Motor neuron (in vitro differentiated cells): ENCODE data around the gene ZNF554. TPM values are rescaled to one million over a fixed set of nuclear protein-coding genes. Genes with fewer than 3 reads are reported as not detected.
"Not testable (repeated sequence)": the region's sequence is repeated elsewhere in the genome, so short reads cannot be mapped to it uniquely, and the experiment has no call there.

Experiments used
- ATAC-seq, 8 experiments: fragments of 200-7000 bp; cut with Tn5 transposase; replicated peaks in 6 of 8; 2 replicates each; pipeline ENCODE4 v1.8.0; 2021; ENCODE audit warnings: mild to moderate bottlenecking in 8 of 8, moderate library complexity in 8 of 8
- H3K27ac ChIP-seq, 2 donors: fragments of 250-450 bp; sonication (Bioruptor Pico); 2 replicates each; pipeline ENCODE4 v1.9.0; 2021; ENCODE audit warnings: antibody characterized with exemption in 2 of 2, mild to moderate bottlenecking in 2 of 2, moderate library complexity in 1 of 2
- H3K4me1 ChIP-seq, 2 donors: fragments of 250-450 bp; sonication (Bioruptor Pico); replicated peaks in 1 of 2; 2 replicates each; pipeline ENCODE4 v1.6.1; 2021; ENCODE audit warnings: antibody characterized with exemption in 2 of 2, mild to moderate bottlenecking in 2 of 2, moderate library complexity in 1 of 2
- H3K4me3 ChIP-seq, 5 donors: fragments of 250-450 bp; sonication (Bioruptor Pico); 2 replicates each; pipeline ENCODE4 v1.9.0; 2021; ENCODE audit warnings: antibody characterized with exemption in 5 of 5, mild to moderate bottlenecking in 5 of 5, moderate library complexity in 4 of 5
- WGBS, 10 experiments: fragments of 450-650 bp; shearing (Covaris generic); methylation state at CpG; one replicate each; pipeline ENCODE4 v1.0.0; 2022; 5-methylcytosine and 5-hydroxymethylcytosine counted together
- in situ Hi-C, 9 experiments: fragments of 400-800 bp; cut with MboI; loops; one replicate each; pipeline ENCODE4 v1.15.0; 2021; ENCODE audit warnings: low sequenced_read_pairs in 9 of 9, low pct_unique_long_range_greater_than_20kb in 2 of 9; ENCODE audit not compliant: unreplicated experiment in 9 of 9
- total RNA-seq, 8 experiments: library from RNA; unstranded; fragments of 300-600 nt; gene quantifications; 2 replicates each; pipeline versions ENCODE4 v1.2.3 to v1.2.4, GENCODE V29; 2022

Gene ZNF554
- total RNA-seq, 8 experiments from 2014 or later: 2.1 to 10.7 (median 7.7) TPM

DNA sequence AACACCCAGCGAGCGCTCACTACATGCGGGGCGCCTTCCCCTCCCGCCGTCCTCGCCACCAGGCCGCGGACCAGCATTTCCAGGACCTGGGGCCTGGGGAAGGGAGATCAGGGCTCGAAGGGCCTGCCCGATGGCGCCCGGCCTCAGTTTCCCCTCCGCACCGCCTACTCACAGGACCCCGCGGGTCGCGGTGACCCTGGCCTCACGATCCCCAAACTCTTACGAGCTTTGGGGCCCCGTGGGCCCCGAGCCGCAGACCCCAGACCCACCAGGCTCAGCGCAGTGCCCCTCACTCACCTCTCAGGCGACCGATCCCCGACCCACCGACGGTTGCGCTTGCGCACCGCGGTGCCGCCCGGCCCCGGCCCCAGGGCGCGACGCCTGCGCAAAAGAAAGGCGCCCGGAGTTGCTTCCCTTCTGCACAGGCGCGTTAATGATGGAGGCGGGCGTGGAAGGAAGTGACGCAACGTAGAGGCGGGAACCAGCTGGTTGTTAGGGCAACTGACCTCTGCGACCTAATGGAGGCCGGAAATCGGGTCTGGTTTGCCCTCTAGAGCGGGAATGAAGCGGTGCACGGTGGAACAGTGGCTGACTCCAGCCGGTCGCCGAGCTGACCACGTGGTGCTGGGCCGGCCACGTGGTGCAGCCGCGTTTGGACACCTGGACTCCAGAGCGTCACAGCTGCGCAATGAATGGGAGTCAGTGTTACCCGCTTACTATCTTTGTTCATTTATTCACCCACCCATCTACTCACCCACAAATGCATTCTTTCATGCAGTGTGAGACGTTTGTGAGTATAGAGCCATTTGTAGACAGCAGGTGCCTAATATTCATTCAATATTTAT lies 36.5 kb upstream of the ZNF554 start, which contains the start of gene SGTA:
SGTA (minus strand) TSS at position 338 of the 845 bp plus-strand sequence. CDS start 14,205 bp downstream, outside the sequence.
- 0 to 6% (median 2%) methylated on average over 1 to 26 of the region's 68 CpGs; no CpG with 5 or more reads in 5 of the 10 experiments for WGBS, 10 experiments
- Histone ChIP-seq H3K4me1 (peaks cover 25% of the 10 kb centered on the region in 2 donors), H3K27ac (peak within 1 kb of the TSS; percentile 80 to 95), H3K4me3 (peak within 1 kb of the TSS; percentile 86 to 98 (median 94))
- peak; percentile 77 to 84 (median 80) for ATAC-seq
- in situ Hi-C loops: no loop called here

DNA sequence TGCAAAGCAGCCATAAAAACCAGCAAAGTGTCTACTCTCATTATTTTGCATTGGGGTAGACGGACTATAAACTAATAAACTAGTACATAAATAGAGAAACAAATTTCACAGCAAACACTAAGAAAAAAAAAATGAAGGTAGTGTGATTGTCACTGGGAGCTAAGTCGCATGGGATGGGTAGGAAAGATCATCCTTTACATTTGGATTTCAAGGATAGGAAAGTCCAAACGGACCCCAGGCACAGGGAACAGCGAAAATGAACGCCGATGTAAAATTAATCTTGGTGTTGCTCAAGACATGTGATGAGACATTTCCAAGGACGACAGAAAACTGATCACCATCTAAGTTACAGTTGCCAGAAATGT lies 35.9 kb upstream of the ZNF554 start:
- Histone ChIP-seq H3K27ac (peak overlapping the region; percentile 80 to 86), H3K4me3 (peak overlapping the region; percentile 5 to 94 (median 15)), H3K4me1 (peaks cover 25% of the 10 kb centered on the region in 2 donors)
- in situ Hi-C loops: no loop called here
- WGBS, 10 experiments: 58 to 100% (median 86%) methylated on average over 1 to 7 of the region's 7 CpGs; no CpG with 5 or more reads in 1 of the 10 experiments
- ATAC-seq: no peak

DNA sequence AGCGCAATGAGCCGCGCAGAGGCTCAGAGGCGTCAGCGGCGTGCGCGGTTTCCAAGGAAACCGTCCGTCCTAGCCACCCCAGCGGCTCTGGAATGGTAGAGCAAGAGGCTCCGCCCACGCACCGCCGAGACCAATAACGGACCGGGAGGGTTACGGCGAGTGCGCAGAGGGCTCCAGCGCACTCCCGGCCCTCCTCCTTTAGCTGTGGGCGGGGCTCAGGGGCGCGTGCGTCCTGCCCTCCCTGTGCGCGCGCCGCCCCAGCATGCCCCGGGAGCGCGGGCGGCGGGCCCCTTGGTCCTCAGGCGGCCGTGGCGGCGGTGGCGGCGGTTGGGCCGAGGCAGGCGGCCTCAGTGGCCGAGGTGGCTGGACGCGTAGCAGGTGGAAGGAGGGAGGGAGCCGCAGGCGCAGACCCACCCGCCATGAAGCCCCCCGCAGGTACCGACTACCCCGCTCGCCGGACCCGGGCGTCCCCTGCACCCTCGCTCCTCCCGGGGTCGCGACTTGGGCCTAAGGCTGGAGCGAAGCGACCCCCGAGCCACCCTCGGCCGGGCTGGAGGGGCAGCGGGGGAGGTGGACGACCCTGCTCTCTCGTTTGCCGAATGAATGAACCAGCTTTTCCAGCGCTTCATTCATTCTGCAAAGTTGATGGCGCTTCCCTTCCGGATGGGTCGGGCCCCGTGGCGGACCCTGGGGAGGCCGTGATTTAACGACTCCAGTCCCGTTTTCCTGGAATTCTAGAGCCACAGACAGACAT lies 34.2 kb upstream of the ZNF554 start, which contains the start of gene THOP1:
THOP1 (plus strand) TSS at position 260 of the 754 bp plus-strand sequence; CDS start at position 420, 160 bp downstream.
- in situ Hi-C loops: no loop called here
- peak within 1 kb of the TSS; percentile 62 to 88 (median 74) for H3K4me3 ChIP-seq
- peaks cover 25% of the 10 kb centered on the region in 2 donors for H3K4me1 ChIP-seq
- WGBS, 10 experiments: 0% methylated on average over 1 to 15 of the region's 78 CpGs; no CpG with 5 or more reads in 7 of the 10 experiments
- peak; percentile 78 to 88 (median 81) for ATAC-seq
- H3K27ac ChIP-seq: peak within 1 kb of the TSS; percentile 80 to 86

DNA sequence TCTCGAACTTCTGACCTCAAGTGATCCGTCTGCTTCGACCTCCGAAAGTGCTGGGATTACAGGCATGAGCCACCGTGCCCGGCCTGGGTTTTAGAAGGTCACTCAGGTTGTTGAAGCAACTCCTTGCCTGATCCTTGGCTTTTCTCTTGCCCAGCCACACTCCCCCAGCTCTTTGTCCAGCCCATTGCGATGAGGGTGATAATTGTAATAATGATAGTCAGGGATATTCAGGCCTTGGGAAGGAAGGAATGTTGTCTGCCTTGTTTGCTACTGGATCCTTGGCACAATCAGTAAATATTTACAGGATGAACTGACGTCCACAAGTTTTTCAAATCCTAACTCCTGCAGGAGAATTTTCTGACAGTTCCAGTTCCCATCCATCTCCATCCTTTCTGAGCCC lies 32.6 kb upstream of the ZNF554 start:
- in situ Hi-C loops: no loop called here
- Histone ChIP-seq H3K4me3 (no peak overlapping the region), H3K27ac (no peak overlapping the region), H3K4me1 (peaks cover 13 to 18% of the 10 kb centered on the region in 2 donors)
- WGBS, 10 experiments: 60 to 100% (median 86%) methylated on average over 1 to 7 of the region's 8 CpGs; no CpG with 5 or more reads in 3 of the 10 experiments
- no peak for ATAC-seq

DNA sequence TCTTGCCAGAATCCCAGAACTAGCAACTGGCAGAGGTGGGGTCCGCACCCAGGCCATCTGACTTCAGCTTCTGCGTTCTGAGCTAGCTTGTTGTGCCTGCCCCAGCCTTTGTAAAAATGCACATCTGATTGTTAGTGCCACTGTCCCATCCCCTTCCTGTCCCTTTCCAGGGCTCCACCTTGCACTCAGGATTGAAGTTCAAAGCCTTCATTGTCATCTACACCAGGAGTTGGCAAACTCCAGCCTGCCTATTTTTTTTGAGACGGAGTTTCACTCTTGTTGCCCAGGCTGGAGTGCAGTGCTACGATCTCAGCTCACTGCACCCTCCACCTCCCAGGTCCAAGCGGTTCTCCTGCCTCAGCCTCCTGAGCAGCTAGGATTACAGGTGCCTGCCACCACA lies 31.4 kb upstream of the ZNF554 start:
- ATAC-seq: no peak
- no peak overlapping the region for H3K4me3 ChIP-seq
- no peak overlapping the region for H3K27ac ChIP-seq
- WGBS, 10 experiments: 80 to 100% (median 88%) methylated on average over 1 to 3 of the region's 5 CpGs; no CpG with 5 or more reads in 4 of the 10 experiments
- H3K4me1 ChIP-seq: peaks cover 13 to 15% of the 10 kb centered on the region in 2 donors
- in situ Hi-C loops: no loop called here

DNA sequence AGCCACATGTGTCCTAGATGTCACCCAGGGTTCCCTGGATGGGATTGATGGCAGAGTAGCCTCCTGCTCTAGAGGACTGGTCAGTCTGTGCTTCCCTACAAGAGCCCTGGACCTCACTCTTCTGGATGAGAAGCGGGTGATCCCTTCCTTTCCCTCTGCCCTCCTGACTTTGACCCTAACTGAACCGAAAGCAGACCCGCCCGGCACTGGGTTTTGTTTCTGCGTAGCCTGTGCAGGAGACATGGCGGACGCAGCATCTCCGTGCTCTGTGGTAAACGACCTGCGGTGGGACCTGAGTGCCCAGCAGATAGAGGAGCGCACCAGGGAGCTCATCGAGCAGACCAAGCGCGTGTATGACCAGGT lies 29.5 kb upstream of the ZNF554 start:
- Histone ChIP-seq H3K4me1 (peaks cover 0 to 3% of the 10 kb centered on the region in 2 donors), H3K27ac (no peak overlapping the region), H3K4me3 (no peak overlapping the region)
- ATAC-seq: no peak
- in situ Hi-C loops: no loop called here
- WGBS, 10 experiments: 80 to 100% (median 92%) methylated on average over 1 to 7 of the region's 14 CpGs; no CpG with 5 or more reads in 6 of the 10 experiments

DNA sequence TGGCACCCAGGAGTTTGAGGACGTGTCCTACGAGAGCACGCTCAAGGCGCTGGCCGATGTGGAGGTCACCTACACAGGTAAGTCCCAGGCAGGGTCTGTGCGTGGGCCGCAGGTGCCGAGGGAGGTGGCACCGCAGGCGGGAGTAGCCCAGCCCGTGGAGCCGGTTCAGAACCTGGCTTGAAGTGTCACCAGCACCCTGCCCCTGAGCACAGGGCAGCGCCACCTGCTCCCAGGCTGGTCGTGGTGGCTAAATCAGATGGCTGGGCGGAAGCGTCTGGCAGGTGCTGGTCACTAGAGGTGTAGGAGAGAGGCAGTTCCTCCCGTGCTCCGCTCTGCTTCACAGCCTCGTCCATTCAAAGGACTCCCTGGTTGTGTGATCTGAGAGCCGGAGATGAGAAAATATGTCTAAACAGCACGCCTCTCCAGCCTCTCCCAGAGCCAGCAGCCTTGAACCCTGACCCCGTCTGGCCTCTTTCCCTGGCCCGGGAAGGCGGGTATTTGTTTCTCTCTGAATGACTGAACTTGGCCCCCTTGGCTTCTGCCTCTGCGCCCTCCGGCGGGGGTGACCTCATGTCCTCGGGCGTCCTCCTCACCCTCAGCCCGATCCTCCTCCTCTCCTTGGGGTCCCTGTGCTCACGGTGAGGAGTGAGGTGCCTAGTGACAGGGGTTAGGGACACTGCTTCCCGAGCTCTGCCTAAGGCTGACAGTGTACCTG lies 29.0 kb upstream of the ZNF554 start:
- Histone ChIP-seq H3K4me1 (peaks cover 0 to 3% of the 10 kb centered on the region in 2 donors), H3K27ac (no peak overlapping the region), H3K4me3 (no peak overlapping the region)
- ATAC-seq: peak in 3 of 8 experiments; percentile 6 to 12 (median 9)
- WGBS, 10 experiments: 87 to 100% (median 94%) methylated on average over 1 to 14 of the region's 32 CpGs; no CpG with 5 or more reads in 4 of the 10 experiments
- in situ Hi-C loops: no loop called here

DNA sequence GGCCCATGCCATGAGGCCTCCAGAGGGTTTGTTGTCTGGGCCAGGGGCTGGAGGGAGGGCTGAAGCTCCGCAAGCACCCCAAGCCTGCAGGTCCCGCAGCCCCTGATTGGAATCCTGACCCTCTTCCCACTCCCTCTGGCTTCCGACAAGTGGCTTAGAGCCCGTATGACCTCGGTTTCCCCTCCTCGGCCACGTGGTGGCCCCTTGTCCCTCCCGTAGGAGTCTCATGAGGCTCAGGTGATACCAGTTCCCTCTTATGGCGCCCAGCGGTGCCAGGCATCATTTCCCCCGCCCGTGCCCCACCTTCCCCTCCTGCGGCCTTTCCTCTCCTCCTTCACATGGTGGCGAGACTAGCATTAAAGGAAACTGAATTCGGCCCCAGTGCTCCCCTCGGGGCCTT lies 28.2 kb upstream of the ZNF554 start:
- H3K4me1 ChIP-seq: no peaks in the 10 kb centered on the region
- 80 to 100% methylated on average over 1 of the region's 16 CpGs; no CpG with 5 or more reads in 8 of the 10 experiments for WGBS, 10 experiments
- no peak overlapping the region for H3K4me3 ChIP-seq
- H3K27ac ChIP-seq: no peak overlapping the region
- peak in 2 of 8 experiments; percentile 4 to 8 for ATAC-seq
- in situ Hi-C loops: no loop called here

DNA sequence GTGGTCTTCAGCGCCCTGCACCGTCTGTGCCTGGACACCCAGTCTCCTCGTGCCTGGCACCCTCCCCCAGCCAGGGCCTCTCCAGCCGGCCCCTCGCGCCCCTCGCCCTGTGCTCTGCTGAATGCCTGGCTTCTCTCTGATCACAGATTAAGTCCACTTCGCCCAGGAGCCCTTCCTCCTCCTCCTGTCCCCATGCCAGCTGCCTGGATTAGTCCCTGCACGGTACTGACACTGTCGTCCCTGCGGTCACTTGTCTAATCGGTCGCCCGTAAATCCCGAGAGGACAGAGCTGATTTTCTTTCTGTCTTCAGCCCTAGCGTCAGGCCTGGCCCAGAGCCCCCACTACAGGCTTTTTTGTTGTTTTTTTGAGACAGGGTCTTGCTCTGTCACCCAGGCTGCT lies 27.8 kb upstream of the ZNF554 start:
- ATAC-seq: peak in 1 of 8 experiments; percentile 9
- no peak overlapping the region for H3K4me3 ChIP-seq
- 78 to 93% (median 91%) methylated on average over 3 to 8 of the region's 16 CpGs; no CpG with 5 or more reads in 5 of the 10 experiments for WGBS, 10 experiments
- H3K27ac ChIP-seq: no peak overlapping the region
- H3K4me1 ChIP-seq: no peaks in the 10 kb centered on the region
- in situ Hi-C loops: no loop called here

DNA sequence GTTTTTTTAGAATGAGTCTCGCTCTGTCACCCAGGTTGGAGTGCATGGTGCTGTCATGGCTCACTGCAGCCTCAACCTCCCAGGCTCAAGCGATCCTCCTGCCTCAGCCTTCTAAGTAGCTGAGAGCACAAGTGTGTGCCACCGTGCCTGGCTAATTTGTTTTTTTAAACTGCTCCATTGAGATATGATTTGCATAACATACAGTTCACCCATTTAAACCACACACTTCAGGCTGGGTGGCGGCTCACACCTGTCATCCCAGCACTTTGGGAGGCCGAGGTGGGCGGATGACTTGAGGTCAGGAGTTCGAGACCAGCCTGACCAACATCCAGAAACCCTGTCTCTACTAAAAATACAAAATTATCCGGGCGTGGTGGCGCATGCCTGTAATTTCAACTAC lies 27.0 kb upstream of the ZNF554 start:
- 87 to 100% (median 99%) methylated on average over 1 to 7 of the region's 10 CpGs for WGBS, 10 experiments
- H3K4me1 ChIP-seq, H3K4me3 ChIP-seq, ATAC-seq, H3K27ac ChIP-seq, in situ Hi-C loops: not testable (repeated sequence)

DNA sequence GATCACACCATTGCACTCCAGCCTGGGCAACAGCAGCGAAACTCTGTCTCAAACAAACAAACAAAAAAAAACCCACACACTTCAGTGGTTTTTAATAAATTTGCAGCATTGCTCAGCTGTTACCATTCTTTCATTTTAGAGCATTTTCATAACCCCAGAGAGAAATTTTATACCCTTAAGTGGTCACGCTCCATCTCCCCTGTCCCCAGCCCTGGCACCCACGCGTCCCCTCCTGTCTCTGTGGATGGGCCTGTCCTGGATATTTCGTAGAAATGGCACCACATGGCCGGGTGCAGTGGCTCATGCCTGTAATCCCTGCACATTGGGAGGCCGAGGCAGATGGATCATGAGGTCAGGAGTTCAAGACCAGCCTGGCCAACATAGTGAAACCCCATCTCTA lies 26.5 kb upstream of the ZNF554 start:
- H3K4me3 ChIP-seq: no peak overlapping the region
- in situ Hi-C loops: no loop called here
- 60 to 100% (median 98%) methylated on average over 1 to 6 of the region's 7 CpGs; no CpG with 5 or more reads in 4 of the 10 experiments for WGBS, 10 experiments
- H3K27ac ChIP-seq: no peak overlapping the region
- no peak for ATAC-seq
- H3K4me1 ChIP-seq: no peaks in the 10 kb centered on the region

DNA sequence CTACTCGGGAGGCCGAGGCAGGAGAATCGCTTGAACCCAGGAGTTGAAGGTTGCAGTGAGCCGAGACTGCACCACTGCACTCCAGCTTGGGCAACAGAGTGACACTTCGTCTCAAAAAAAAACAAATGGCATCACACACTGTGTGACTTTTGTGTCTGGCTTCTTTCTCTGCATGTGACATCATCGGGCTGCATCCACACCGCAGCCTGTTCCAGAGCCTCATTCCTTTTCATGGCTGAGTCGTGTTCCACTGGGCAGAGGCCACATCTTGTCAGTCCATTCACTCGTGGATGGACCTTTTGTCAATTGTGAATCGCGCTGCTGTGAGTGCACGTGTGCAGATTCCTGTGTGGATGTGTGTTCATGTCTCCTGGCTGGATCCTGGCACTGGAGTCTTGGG lies 26.1 kb upstream of the ZNF554 start:
- in situ Hi-C loops: no loop called here
- WGBS, 10 experiments: 96 to 100% (median 100%) methylated on average over 1 to 8 of the region's 12 CpGs; no CpG with 5 or more reads in 4 of the 10 experiments
- Histone ChIP-seq H3K4me3 (no peak overlapping the region), H3K4me1 (no peaks in the 10 kb centered on the region), H3K27ac (no peak overlapping the region)
- no peak for ATAC-seq
